GM19240 (cell line): Measurements from ENCODE around the gene TMEM178B.
"Not testable (repeated sequence)": the region's sequence is repeated elsewhere in the genome, so short reads cannot be mapped to it uniquely, and the experiment has no call there.

Experiments
- DNase-seq: peaks from one replicate; pipeline ENCODE4 v3.0.0; 2011; ENCODE audit warnings: low spot score; ENCODE audit not compliant: insufficient read length

TMEM178B gene

GRCh38 chr7:141073641-141074161 lies at the start of gene TMEM178B:
TSS of gene TMEM178B (plus strand) at chr7:141074064.
- DNase-seq: no peak

- DNase-seq: no peak
Observed at GRCh38 chr7:141024668-141025067, 49.2 kb upstream of the TMEM178B start.

- DNase-seq: no peak
Observed at GRCh38 chr7:141027043-141027442, 46.8 kb upstream of the TMEM178B start.

- DNase-seq: no peak
Observed at GRCh38 chr7:141028767-141029166, 45.1 kb upstream of the TMEM178B start.

- DNase-seq: not testable (repeated sequence)
Observed at GRCh38 chr7:141032539-141033323, 41.1 kb upstream of the TMEM178B start.

GRCh38 chr7:141038100-141038499 lies 35.8 kb upstream of the TMEM178B start:
- not testable (repeated sequence) for DNase-seq

- no peak for DNase-seq
Observed at GRCh38 chr7:141039376-141039775, 34.5 kb upstream of the TMEM178B start.

- no peak for DNase-seq
Observed at GRCh38 chr7:141042222-141043193, 31.4 kb upstream of the TMEM178B start.

- DNase-seq: no peak
Observed at GRCh38 chr7:141043616-141044015, 30.2 kb upstream of the TMEM178B start.

- no peak for DNase-seq
Observed at GRCh38 chr7:141045126-141045841, 28.6 kb upstream of the TMEM178B start.

- no peak for DNase-seq
Observed at GRCh38 chr7:141045842-141046620, 27.8 kb upstream of the TMEM178B start.

- DNase-seq: no peak
Observed at GRCh38 chr7:141053626-141054025, 20.2 kb upstream of the TMEM178B start.

- no peak for DNase-seq
Observed at GRCh38 chr7:141055146-141055545, 18.7 kb upstream of the TMEM178B start.

- DNase-seq: no peak
Observed at GRCh38 chr7:141057788-141058187, 16.1 kb upstream of the TMEM178B start.

- not testable (repeated sequence) for DNase-seq
Observed at GRCh38 chr7:141067856-141068255, 6.0 kb upstream of the TMEM178B start.

GRCh38 chr7:141071260-141071854 lies 2.5 kb upstream of the TMEM178B start:
- DNase-seq: no peak

- no peak for DNase-seq
Observed at GRCh38 chr7:141071855-141072547, 1.9 kb upstream of the TMEM178B start.

GRCh38 chr7:141072548-141073172 lies 1.2 kb upstream of the TMEM178B start:
- no peak for DNase-seq

- DNase-seq: no peak
Observed at GRCh38 chr7:141073173-141073640, 657 bp upstream of the TMEM178B start.
